Natural killer cell (primary cell): ENCODE data around the gene HAAO. TPM values are rescaled to one million over a fixed set of nuclear protein-coding genes. Genes with fewer than 3 reads are reported as not detected.

Experiments used
- ATAC-seq, 3 donors: fragments of 150-1000 bp in 2 of 3; fragments of 200-7000 bp in 1 of 3; cut with Tn5 transposase; 1 replicate in 1 of 3; 2 replicates in 2 of 3; pipeline ENCODE4 v1.10.0; 2021; ENCODE audit warnings: mild to moderate bottlenecking in 2 of 3, moderate library complexity in 2 of 3
- DNase-seq, 2 donors: peaks; one replicate each; pipeline versions ENCODE4 v3.0.0 to v3.0.0-alpha.2; 2013 to 2021; ENCODE audit warnings: mixed read lengths in 1 of 2
- H3K27ac ChIP-seq: one replicate; pipeline ENCODE4 v1.5.1; 2013; ENCODE audit warnings: mild to moderate bottlenecking, low read length
- H3K27me3 ChIP-seq: one replicate; pipeline ENCODE4 v1.6.1; 2013; ENCODE audit warnings: low read length; ENCODE audit not compliant: control insufficient read depth, insufficient read depth
- H3K36me3 ChIP-seq: one replicate; pipeline ENCODE4 v1.6.1; 2013; ENCODE audit warnings: low read length; ENCODE audit not compliant: control insufficient read depth, insufficient read depth
- H3K4me1 ChIP-seq: one replicate; pipeline ENCODE4 v1.6.1; 2013; ENCODE audit warnings: low read length; ENCODE audit not compliant: control insufficient read depth, insufficient read depth
- H3K4me3 ChIP-seq: one replicate; pipeline ENCODE4 v1.5.1; 2013; ENCODE audit warnings: low read length
- H3K9me3 ChIP-seq: one replicate; pipeline ENCODE4 v1.6.1; 2013; ENCODE audit warnings: low read length; ENCODE audit not compliant: control insufficient read depth, insufficient read depth
- H3K27ac Mint-ChIP-seq, 2 donors: one replicate each; pipeline ENCODE4 v1.8.0; 2022; ENCODE audit warnings: mild to moderate bottlenecking in 2 of 2, mixed read lengths in 2 of 2, moderate library complexity in 1 of 2
- H3K27me3 Mint-ChIP-seq, 2 donors: one replicate each; pipeline ENCODE4 v1.8.0; 2022; ENCODE audit warnings: low read depth in 2 of 2, mixed read lengths in 2 of 2
- H3K36me3 Mint-ChIP-seq: one replicate; pipeline ENCODE4 v1.8.0; 2022; ENCODE audit warnings: mixed read lengths
- H3K4me1 Mint-ChIP-seq, 2 donors: one replicate each; pipeline ENCODE4 v1.8.0; 2022; ENCODE audit warnings: mixed read lengths in 2 of 2
- H3K4me3 Mint-ChIP-seq: one replicate; pipeline ENCODE4 v1.8.0; 2022; ENCODE audit warnings: mild to moderate bottlenecking, moderate library complexity, mixed read lengths
- H3K9me3 Mint-ChIP-seq, 2 donors: one replicate each; pipeline ENCODE4 v1.8.0; 2022; ENCODE audit warnings: mixed read lengths in 2 of 2
- WGBS: methylation state at CpG from one replicate; pipeline ENCODE4 v1.1.7; 2013; ENCODE audit warnings: missing lambda C conversion rate; ENCODE audit not compliant: insufficient coverage; 5-methylcytosine and 5-hydroxymethylcytosine counted together
- intact Hi-C: fragments of 100-400 bp; cut with micrococcal nuclease; formaldehyde crosslinking; loops from one replicate; pipeline ENCODE4 v1.14.2; 2022
- total RNA-seq, 4 donors: library from RNA; stranded (reverse); fragments of 120-200 nt in 1 of 4; gene quantifications; one replicate each; pipeline versions ENCODE4 v1.2.3 to v1.2.4, GENCODE V29; 2013 to 2022
- TF ChIP-seq, protein P1 (sequence below): fragments of 200-600 bp; IDR thresholded peaks from one replicate; pipeline ENCODE4 v1.8.0; 2022; ENCODE audit warnings: antibody characterized with exemption

The HAAO gene
- 1 to 10 TPM in 1 of 3 donors, under 1 TPM in 2; 0.35 to 1.3 (median 0.68) TPM for total RNA-seq
- total RNA-seq (2013): 3.0 TPM

GRCh38 chr2:42792583-42793333 lies at the start of gene HAAO:
Gene HAAO (minus strand): TSS chr2:42792583. CDS start chr2:42792536, 47 bp downstream.
- 2% methylated on average over 75 of the region's 75 CpGs for WGBS
- peaks cover 50 to 68% of the 10 kb centered on the region in 2 donors for H3K27me3 Mint-ChIP-seq
- Histone ChIP-seq H3K4me1 (peaks cover 29% of the 10 kb centered on the region), H3K27ac (no peak within 1 kb of the TSS), H3K36me3 (no peaks in the 10 kb centered on the region), H3K9me3 (no peaks in the 10 kb centered on the region), H3K27me3 (peaks cover 5% of the 10 kb centered on the region), H3K4me3 (peak within 1 kb of the TSS; percentile 44)
- peak within 1 kb of the TSS; percentile 87 for H3K4me3 Mint-ChIP-seq
- intact Hi-C loops: no loop called here
- DNase-seq: peak in 1 of 2 donors; percentile 35
- H3K9me3 Mint-ChIP-seq: no peaks in the 10 kb centered on the region
- peak in 2 of 3 donors; percentile 44 to 57 for ATAC-seq
- peaks cover 7 to 22% of the 10 kb centered on the region in 2 donors for H3K4me1 Mint-ChIP-seq
- peaks cover 7% of the 10 kb centered on the region for H3K36me3 Mint-ChIP-seq
- TF ChIP-seq, protein P1, sequence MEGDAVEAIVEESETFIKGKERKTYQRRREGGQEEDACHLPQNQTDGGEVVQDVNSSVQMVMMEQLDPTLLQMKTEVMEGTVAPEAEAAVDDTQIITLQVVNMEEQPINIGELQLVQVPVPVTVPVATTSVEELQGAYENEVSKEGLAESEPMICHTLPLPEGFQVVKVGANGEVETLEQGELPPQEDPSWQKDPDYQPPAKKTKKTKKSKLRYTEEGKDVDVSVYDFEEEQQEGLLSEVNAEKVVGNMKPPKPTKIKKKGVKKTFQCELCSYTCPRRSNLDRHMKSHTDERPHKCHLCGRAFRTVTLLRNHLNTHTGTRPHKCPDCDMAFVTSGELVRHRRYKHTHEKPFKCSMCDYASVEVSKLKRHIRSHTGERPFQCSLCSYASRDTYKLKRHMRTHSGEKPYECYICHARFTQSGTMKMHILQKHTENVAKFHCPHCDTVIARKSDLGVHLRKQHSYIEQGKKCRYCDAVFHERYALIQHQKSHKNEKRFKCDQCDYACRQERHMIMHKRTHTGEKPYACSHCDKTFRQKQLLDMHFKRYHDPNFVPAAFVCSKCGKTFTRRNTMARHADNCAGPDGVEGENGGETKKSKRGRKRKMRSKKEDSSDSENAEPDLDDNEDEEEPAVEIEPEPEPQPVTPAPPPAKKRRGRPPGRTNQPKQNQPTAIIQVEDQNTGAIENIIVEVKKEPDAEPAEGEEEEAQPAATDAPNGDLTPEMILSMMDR: no peak
- no peak within 1 kb of the TSS for H3K27ac Mint-ChIP-seq

- Histone ChIP-seq H3K27ac (no peak overlapping the region), H3K36me3 (no peaks in the 10 kb centered on the region), H3K9me3 (no peaks in the 10 kb centered on the region), H3K4me1 (no peaks in the 10 kb centered on the region), H3K27me3 (no peaks in the 10 kb centered on the region), H3K4me3 (no peak overlapping the region)
- intact Hi-C loops: no loop called here
- TF ChIP-seq, protein P1: no peak
- Mint-ChIP-seq H3K27me3 (peaks cover 0 to 3% of the 10 kb centered on the region in 2 donors), H3K4me3 (no peak overlapping the region), H3K9me3 (no peaks in the 10 kb centered on the region), H3K4me1 (peaks cover 0 to under 1% of the 10 kb centered on the region in 2 donors), H3K36me3 (no peaks in the 10 kb centered on the region), H3K27ac (no peak overlapping the region)
- WGBS: 94% methylated on average over 3 of the region's 5 CpGs
- DNase-seq (no peak), ATAC-seq (no peak)
These were observed 49.0 kb upstream of the HAAO start for GRCh38 chr2:42841344-42841743.

DNA sequence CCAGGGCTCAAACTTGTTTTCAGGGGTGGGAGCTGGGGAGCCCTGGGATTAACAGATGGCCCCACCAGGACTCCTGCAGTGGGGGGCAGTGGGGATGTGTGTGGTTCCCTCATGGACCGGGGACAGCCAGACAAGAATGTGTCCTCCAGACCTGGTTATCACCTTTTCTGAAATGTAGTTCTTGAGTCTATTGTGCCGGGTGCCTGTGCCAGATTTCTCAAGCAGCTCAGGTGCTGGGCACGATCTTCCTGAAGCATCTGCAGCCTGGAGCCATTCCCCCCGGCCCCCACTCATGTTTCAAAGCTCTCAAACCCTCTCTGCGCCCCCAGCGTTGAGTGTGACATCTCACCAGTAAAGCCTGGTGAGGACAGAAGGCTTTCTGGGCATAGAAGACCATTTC lies 48.4 kb upstream of the HAAO start:
- H3K36me3 ChIP-seq: no peaks in the 10 kb centered on the region
- H3K4me3 Mint-ChIP-seq: no peak overlapping the region
- TF ChIP-seq, protein P1: no peak
- no peak overlapping the region for H3K27ac Mint-ChIP-seq
- H3K4me1 ChIP-seq: no peaks in the 10 kb centered on the region
- intact Hi-C loops: no loop called here
- H3K27me3 ChIP-seq: no peaks in the 10 kb centered on the region
- no peak overlapping the region for H3K4me3 ChIP-seq
- H3K9me3 ChIP-seq: no peaks in the 10 kb centered on the region
- no peak overlapping the region for H3K27ac ChIP-seq
- ATAC-seq: no peak
- peaks cover 0 to 3% of the 10 kb centered on the region in 2 donors for H3K27me3 Mint-ChIP-seq
- peaks cover 4 to 6% of the 10 kb centered on the region in 2 donors for H3K4me1 Mint-ChIP-seq
- 85% methylated on average over 6 of the region's 6 CpGs for WGBS
- H3K36me3 Mint-ChIP-seq: no peaks in the 10 kb centered on the region
- no peaks in the 10 kb centered on the region for H3K9me3 Mint-ChIP-seq
- no peak for DNase-seq
